Activated naive CD8-positive, alpha-beta T cell treated with anti-CD3 and anti-CD28 coated beads, Interleukin-2, amount 50 U/mL, for 16 hours (primary cell): Measurements from ENCODE around the gene ARIH1.
"Not testable (repeated sequence)": the region's sequence is repeated elsewhere in the genome, so short reads cannot be mapped to it uniquely, and the experiment has no call there.

Experiments used
- DNase-seq: peaks from one replicate; pipeline ENCODE4 v3.0.0-alpha.2; 2020; ENCODE audit warnings: low read depth, low spot score

ARIH1 gene, protein sequence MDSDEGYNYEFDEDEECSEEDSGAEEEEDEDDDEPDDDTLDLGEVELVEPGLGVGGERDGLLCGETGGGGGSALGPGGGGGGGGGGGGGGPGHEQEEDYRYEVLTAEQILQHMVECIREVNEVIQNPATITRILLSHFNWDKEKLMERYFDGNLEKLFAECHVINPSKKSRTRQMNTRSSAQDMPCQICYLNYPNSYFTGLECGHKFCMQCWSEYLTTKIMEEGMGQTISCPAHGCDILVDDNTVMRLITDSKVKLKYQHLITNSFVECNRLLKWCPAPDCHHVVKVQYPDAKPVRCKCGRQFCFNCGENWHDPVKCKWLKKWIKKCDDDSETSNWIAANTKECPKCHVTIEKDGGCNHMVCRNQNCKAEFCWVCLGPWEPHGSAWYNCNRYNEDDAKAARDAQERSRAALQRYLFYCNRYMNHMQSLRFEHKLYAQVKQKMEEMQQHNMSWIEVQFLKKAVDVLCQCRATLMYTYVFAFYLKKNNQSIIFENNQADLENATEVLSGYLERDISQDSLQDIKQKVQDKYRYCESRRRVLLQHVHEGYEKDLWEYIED

DNA sequence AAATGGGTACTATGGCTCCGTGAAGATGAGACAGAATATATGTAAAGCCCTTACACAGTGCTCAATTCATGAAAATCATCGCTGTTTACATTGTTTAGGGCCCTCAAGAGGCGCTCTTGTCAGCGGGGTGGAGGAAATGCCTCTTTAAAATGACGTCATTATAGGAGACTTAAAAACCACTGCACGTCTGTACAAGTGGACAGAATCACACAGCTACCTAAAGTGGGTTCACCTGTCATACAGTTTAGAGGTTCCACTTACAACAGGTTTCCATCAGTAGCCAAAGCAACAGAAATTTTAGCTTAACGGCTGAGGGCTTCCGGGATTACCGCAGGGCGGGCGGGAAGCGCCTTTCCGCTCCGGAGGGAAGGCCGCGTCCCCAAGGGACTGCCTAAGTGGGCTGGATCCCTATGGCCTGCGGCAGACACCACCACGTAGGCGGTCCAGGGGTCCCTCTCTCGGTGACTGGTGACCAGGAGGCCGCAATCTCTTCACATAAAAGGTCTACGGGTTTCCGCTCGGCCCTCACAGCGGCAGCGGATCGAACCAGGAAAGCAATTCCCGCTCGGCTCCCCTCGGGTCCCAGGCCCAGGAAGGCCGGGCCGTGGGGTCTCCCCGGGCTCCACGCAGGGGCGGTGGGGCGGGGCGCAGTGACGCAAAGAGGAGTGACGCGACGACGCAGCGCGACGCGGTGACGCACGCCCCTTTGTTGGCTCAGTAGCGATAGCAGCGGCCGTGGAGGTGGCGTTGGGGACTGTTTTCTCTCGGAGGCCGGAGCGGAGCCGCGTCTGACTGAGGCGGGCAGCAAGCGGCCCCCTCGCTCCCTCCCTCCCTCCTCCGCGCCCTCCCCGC, at the start of gene ARIH1:
Gene ARIH1, plus strand, starts transcription at position 717 of the 852 bp plus-strand sequence. CDS start 310 bp downstream, outside the sequence.
- peak; percentile 87 for DNase-seq

DNA sequence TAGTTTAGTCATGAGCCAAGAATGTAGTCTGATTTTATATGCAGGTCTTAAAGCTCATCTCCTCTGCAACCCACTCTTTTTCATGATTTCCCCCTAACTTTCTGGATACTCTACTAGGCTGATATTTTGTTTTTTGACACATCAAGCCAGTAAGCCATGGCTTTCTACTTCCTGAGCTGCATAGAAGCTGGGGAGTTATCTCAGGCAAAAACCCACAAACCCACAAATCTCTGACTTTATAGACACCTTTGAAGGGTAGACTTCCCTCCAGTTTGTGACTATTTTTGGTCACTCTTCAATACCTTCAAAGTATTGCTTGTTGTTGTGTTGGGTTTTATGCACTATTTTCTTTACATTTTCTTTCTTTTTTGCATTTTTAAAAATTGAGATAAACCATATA, 47.4 kb upstream of the ARIH1 start:
- DNase-seq, result no peak

DNA sequence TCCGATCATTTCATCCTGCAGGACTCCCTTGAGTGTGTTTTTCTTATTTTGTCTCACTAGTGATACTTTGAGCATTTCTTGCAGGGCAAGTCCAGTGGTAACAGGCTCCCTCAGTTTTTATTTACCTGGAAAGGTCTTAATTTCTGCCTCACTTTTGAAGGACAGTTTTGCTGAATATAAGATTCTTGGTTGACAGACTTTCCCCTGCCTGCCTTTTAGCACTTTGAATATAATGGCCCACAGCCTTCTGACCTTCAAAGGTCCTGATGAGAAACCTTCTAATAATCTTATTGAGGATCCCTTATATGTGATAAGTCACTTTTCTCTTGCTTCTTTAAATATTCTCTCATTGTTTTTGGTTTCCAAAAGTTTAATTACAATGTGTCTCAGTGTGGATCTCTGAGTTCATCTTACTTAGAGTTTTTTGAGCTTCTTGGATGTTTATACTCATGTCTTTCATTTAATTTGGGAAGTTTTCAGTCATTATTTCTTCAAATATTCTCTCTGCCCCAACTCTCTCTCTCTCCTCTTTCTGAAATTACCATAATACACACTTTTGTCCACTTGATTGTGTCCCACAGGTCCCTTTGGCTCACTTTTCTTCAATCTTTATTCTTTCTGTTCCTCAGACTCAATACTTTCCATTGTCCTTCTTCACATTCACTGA, 36.3 kb upstream of the ARIH1 start:
- DNase-seq, result no peak

- not testable (repeated sequence) for DNase-seq
Observed at GRCh38 chr15:72442848-72443247, 31.3 kb upstream of the ARIH1 start.

GRCh38 chr15:72445426-72445825, 28.7 kb upstream of the ARIH1 start:
- no peak for DNase-seq

DNA sequence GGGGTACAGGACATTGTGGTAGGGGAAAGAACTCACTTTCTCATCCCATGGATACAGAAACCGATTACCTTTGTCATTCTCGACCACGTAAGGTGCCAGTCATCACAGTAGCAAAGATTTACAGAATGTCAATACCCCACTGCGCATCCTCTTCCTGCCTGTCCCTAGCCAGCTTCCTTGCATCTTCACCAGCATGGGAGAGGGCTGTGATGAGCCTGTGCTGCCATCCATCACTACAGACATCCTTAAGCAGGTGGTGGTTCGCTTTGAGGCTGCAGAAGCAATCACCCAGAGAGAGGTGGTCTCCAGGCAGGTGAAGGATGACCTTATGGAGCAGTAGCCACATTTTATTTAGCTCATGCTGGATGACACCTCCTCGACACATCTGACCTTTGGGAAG, 23.3 kb upstream of the ARIH1 start:
- DNase-seq, result no peak

GRCh38 chr15:72451224-72451623, 22.9 kb upstream of the ARIH1 start:
- no peak for DNase-seq

GRCh38 chr15:72456684-72457083, 17.4 kb upstream of the ARIH1 start:
- no peak for DNase-seq

DNA sequence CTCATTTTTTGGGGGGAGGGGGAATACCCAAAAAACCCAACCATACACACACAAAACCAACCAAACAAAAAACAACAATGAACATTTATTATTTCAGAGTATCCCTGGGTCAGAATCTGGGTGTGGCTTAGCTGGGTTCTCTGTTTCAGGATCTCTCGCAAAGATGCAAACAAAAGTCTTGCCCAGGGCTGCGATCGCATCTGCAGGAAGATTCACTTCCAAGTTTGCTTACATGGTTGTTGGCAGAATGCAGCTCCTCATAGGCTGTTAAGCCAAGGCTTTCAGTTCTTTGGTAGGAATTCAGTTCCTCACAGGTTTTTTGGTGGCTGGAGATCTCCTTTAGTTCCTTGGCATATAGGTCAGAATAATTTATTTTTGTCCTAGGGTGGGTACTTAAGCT, 13.7 kb upstream of the ARIH1 start:
- no peak for DNase-seq

- DNase-seq, result no peak
Observed at GRCh38 chr15:72463702-72464101, 10.4 kb upstream of the ARIH1 start.

GRCh38 chr15:72464251-72464650, 9.9 kb upstream of the ARIH1 start:
- DNase-seq, result no peak

DNA sequence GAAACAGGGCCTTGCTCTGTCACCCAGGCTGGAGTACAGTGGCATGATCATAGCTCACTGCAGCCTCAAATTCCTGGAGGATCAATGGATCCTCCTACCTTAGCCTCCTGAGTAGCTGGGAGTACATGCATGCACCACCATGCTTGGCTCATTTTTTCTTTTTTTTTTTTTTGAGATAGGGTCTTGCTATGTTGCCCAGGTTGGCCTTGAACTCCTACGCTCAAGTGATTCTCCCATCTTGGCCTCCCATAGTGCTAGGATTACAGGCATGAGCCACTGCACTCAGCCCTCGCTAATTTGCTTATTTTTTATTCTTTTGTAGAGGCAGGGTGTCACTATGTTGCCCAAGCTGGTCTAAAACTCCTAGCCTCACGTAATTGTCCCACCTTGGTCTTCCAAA, 6.0 kb upstream of the ARIH1 start:
- DNase-seq, result no peak

GRCh38 chr15:72472992-72473610, 1.0 kb upstream of the ARIH1 start:
- DNase-seq, result no peak

DNA sequence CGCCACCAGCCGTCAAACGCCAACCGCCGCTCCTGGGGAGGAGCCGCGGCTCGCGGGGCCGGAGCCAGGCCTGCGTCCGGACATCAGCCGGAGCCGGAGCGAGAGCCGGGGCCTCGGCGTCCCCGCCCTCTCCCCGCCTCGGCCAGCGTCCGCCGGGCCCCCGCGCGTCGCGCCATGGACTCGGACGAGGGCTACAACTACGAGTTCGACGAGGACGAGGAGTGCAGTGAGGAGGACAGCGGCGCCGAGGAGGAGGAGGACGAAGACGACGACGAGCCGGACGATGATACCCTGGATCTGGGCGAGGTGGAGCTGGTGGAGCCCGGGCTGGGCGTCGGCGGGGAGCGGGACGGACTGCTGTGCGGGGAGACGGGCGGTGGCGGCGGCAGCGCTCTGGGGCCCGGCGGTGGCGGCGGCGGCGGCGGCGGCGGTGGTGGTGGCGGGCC, 359 bp downstream of the ARIH1 start:
- no peak for DNase-seq

GRCh38 chr15:72474912-72475628, 940 bp downstream of the ARIH1 start:
- DNase-seq, result peak; percentile 60

DNA sequence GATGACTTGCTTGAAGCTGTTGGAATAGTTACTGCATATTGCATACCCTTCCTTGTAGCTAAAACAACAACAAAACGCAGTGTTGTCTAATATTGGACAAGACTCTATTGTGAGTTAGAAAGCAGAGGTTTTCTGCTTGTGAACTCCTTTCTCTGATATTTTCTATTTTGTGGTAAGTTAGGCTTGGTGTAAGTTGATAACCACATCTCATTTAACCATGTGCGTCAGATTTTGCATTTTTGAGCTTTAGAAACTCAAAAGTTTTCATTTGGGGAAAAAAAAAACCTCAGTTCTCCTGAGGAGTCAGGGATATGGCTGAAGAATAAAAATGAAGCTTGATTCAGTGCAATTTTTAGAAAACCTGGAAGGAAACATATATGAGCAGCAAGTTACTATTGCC, 1.5 kb downstream of the ARIH1 start:
- no peak for DNase-seq

DNA sequence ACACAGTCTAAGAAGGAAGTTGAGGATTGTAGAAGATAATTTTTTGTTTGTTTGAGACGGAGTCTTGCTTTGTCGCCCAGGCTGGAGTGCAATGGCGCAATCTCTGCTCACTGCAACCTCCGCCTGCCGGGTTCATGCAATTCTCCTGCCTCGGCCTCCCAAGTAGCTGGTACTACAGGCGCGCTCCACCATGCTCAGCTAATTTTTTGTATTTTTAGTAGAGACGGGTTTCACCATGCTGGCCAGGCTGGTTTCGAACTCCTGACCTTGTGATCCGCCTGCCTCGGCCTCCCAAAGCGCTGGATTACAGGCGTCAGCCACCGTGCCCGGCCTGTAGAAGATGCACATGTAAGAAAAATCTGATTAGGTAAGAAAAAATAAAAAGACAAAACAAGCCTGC, 2.2 kb downstream of the ARIH1 start:
- DNase-seq, result not testable (repeated sequence)

GRCh38 chr15:72481015-72481659, 7.0 kb downstream of the ARIH1 start:
- no peak for DNase-seq

DNA sequence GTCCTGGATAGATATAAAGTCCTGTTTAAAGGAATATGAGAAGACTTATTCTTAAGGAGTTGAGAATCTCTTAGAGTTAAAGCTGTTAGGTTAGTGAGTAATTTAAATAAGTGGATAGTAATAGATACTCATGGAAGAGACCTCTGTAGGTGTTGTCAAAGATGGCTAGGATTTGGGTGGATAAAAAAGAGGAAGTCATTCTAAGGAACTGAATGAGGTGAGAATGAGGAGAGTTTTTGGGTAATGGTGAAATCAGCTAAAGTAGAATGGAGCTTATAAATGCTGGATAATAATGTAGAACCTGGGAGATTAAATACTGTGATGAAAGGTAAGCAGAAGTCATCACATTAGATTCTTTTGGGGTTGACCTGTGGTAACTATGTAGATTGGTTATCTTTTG, 8.1 kb downstream of the ARIH1 start:
- DNase-seq, result no peak

DNA sequence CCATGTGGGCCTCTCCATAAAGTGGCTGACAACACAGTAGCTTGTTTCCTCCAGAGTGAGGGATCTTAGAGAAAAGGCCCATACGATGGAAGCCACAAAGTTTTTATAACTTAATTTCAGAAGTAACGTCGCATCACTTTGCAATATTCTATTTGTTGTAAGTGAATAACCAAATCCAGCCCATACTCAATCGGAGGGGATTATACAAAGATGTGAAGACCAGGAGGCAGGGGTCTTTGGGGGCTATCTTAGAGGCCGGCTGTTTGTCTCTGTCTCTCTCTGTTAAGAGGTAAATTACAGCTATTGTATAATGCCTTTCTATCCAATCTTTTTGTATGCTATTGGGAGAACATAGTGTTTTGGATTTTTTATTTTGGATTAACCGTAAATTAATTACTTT, 9.1 kb downstream of the ARIH1 start:
- DNase-seq, result no peak
